ENCODE results near the gene TSPEAR. TPM values are rescaled to one million over a fixed set of nuclear protein-coding genes. Genes with fewer than 3 reads are reported as not detected.
A peak's percentile ranks its signal among the peaks of the same experiment; 100 is the strongest.

Gene TSPEAR
- total RNA-seq, 1 donor from 2014 or later, result 0.34 TPM

DNA sequence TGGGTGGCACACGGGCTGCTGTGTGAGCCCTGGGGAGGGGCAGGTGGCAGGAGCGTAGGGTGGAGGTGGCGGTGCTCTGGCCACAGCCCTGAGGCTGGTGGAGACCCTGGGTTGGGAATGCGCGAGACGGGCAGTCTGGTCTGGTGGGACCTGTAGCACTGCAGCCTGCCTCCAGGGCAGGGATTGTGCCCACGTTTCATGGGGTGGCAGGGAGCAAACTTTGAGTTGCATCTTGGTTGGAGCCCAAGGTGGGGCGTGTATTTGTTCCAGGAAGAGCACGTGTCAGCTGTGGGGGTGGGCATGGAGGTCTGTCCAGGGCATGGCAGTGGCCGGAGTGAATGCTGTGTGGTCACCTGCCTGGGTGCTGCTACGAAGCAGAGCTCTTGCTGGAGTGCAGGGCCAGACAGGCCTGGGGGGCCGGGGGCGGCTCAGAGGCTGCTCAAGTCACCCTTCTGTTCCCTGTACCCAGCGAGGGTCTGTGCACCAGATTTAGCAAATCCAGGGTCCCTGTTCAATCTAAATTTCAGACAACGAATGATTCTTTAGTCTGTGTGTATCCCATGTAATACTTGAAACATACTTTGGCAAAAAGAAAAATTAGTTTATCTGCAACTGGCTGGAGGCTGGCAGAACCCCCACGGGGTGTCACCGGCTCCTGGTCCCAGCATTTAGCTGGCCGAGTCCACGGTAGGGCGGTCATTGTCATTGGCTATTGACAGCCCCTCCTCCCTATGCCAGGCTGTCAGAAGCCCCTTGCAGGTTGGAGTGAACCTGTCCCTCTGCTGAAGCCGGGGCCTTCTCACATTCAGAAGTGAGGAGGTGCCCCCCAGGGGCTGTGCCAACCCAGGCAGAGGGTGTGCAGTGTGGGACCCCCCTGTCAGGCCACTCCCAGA, 198.6 kb downstream of the TSPEAR start:
- DNase-seq (ENCODE audit: extremely low spot score, unreplicated experiment), result no peak
- Mint-ChIP-seq H3K9me3 (peaks cover 2% of the 10 kb centered on the region), H3K27me3 (no peaks in the 10 kb centered on the region), H3K36me3 (no peaks in the 10 kb centered on the region), H3K4me1 (ENCODE audit: unreplicated experiment) (no peaks in the 10 kb centered on the region), H3K27ac (no peak overlapping the region), H3K4me3 (no peak overlapping the region)
- TF ChIP-seq CTCF (conservative IDR thresholded peaks at IDR 0.05), result no peak

- Mint-ChIP-seq H3K9me3 (no peaks in the 10 kb centered on the region), H3K4me3 (no peak overlapping the region), H3K27ac (no peak overlapping the region), H3K27me3 (no peaks in the 10 kb centered on the region), H3K36me3 (no peaks in the 10 kb centered on the region), H3K4me1 (ENCODE audit: unreplicated experiment) (no peaks in the 10 kb centered on the region)
- DNase-seq (ENCODE audit: extremely low spot score, unreplicated experiment), result no peak
- TF ChIP-seq CTCF (conservative IDR thresholded peaks at IDR 0.05), result no peak
Observed at GRCh38 chr21:44511938-44512275, 199.5 kb downstream of the TSPEAR start.

DNA sequence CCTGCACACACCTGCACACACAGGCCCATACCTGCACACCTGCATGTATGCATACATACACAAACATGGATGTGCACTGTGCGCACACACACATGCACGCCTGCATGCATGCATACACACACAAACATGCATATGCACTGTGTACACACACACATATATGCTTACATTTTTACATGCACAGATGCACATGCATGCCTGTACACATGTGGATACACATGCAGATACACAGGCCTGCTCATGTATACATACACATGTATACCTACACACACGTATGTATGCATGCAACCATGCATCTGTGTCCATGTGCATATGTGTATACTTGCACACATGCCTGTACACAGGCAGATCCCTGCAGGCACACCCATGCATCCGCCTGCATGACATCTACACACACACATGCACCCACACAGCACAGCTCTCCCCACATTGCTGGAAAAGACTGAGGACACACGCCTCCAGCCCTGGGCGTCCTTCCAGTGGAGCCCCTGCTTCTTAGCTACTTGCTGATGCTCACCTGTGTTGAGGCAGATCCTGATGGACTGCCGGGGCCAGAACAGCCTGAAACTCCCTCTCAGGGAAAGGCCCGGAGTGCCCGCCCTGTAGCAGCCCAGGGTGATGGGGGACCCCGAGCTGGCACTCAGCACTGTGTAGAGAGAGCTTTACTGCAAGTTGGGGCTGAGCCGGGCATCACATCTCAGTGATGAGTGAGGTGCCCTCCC, 200.0 kb downstream of the TSPEAR start:
- Mint-ChIP-seq H3K27me3 (no peaks in the 10 kb centered on the region), H3K4me3 (no peak overlapping the region), H3K36me3 (no peaks in the 10 kb centered on the region), H3K4me1 (ENCODE audit: unreplicated experiment) (no peaks in the 10 kb centered on the region), H3K27ac (no peak overlapping the region), H3K9me3 (no peaks in the 10 kb centered on the region)
- no peak for TF ChIP-seq CTCF (conservative IDR thresholded peaks at IDR 0.05)
- DNase-seq (ENCODE audit: extremely low spot score, unreplicated experiment), result no peak

GRCh38 chr21:44510508-44511218, 200.7 kb downstream of the TSPEAR start:
- H3K4me1 Mint-ChIP-seq (ENCODE audit: unreplicated experiment), result peaks cover 5% of the 10 kb centered on the region
- no peak overlapping the region for H3K27ac Mint-ChIP-seq
- peak; percentile 82 for DNase-seq (ENCODE audit: extremely low spot score, unreplicated experiment)
- H3K9me3 Mint-ChIP-seq, result no peaks in the 10 kb centered on the region
- peak; percentile 91 for TF ChIP-seq CTCF (conservative IDR thresholded peaks at IDR 0.05)
- no peaks in the 10 kb centered on the region for H3K27me3 Mint-ChIP-seq
- H3K36me3 Mint-ChIP-seq, result no peaks in the 10 kb centered on the region
- no peak overlapping the region for H3K4me3 Mint-ChIP-seq

DNA sequence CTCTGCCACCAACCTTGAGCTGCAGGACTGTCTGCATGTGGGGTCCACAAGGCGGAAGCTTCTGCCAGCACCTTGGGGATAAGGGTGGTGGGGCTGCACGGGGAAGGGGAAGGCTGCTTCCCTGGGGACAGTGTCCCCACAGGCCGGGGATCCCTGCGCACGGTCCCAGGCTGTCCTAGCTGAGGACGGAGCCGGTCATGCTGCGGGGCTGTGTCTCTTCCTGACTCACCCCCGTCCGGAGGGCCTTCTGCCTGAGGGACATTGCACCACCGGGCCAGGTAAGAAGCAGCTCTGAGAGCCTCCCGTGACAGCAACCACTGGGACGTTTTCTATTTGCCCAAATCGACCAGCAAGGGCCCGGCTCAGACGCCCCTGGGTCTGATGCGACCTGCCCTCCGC, 201.3 kb downstream of the TSPEAR start:
- H3K4me3 Mint-ChIP-seq, result no peak overlapping the region
- DNase-seq (ENCODE audit: extremely low spot score, unreplicated experiment), result no peak
- no peaks in the 10 kb centered on the region for H3K36me3 Mint-ChIP-seq
- H3K27ac Mint-ChIP-seq, result no peak overlapping the region
- TF ChIP-seq CTCF (conservative IDR thresholded peaks at IDR 0.05), result no peak
- H3K4me1 Mint-ChIP-seq (ENCODE audit: unreplicated experiment), result peaks cover 8% of the 10 kb centered on the region
- H3K9me3 Mint-ChIP-seq, result no peaks in the 10 kb centered on the region
- no peaks in the 10 kb centered on the region for H3K27me3 Mint-ChIP-seq

All from type B pancreatic cell (in vitro differentiated cells).